Ovary (tissue), 3 donors: ENCODE results near the gene FBXW5.

Experiments
- CTCF ChIP-seq, 3 donors: fragments of 450-650 bp in 2 of 3; fragments of 200-600 bp in 1 of 3; IDR thresholded peaks; one replicate each; pipeline versions ENCODE4 v1.5.1 to v1.8.0; 2016 to 2022; ENCODE audit warnings: antibody characterized with exemption in 3 of 3, mild to moderate bottlenecking in 1 of 3
- EP300 ChIP-seq: sonication (generic); formaldehyde crosslinking; IDR thresholded peaks from one replicate; pipeline ENCODE4 v1.6.1; 2017; ENCODE audit warnings: antibody characterized with exemption
- POLR2A ChIP-seq: fragments of 450-650 bp; IDR thresholded peaks from one replicate; pipeline ENCODE4 v1.6.1; 2017; ENCODE audit warnings: antibody characterized with exemption, mild to moderate bottlenecking, moderate library complexity
- donor health status: DM: no; HTN: no; CAD: no.

GRCh38 chr9:136983167-136983566, 38.6 kb upstream of the FBXW5 start:
- no peak for TF ChIP-seq CTCF (IDR thresholded peaks at IDR 0.05)
- no peak for TF ChIP-seq POLR2A
- TF ChIP-seq EP300, result no peak
